Memory B cell (primary cell): ENCODE data around the gene HINFP.
A peak's percentile ranks its signal among the peaks of the same experiment; 100 is the strongest.
"Not testable (repeated sequence)": the region's sequence is repeated elsewhere in the genome, so short reads cannot be mapped to it uniquely, and the experiment has no call there.

Source experiments
- ATAC-seq: fragments of 150-1000 bp; cut with Tn5 transposase; 2 replicates; pipeline ENCODE4 v1.10.0; 2021; ENCODE audit warnings: low read depth, mild to moderate bottlenecking, moderate library complexity
- DNase-seq, 2 donors: peaks; one replicate each; pipeline ENCODE4 v3.0.0; 2022; ENCODE audit warnings: low spot score in 2 of 2
- H3K27ac Mint-ChIP-seq: one replicate; pipeline ENCODE4 v1.8.0; 2022; ENCODE audit warnings: mild to moderate bottlenecking, moderate library complexity, mixed read lengths
- H3K27me3 Mint-ChIP-seq: one replicate; pipeline ENCODE4 v1.8.0; 2022; ENCODE audit warnings: mixed read lengths
- H3K36me3 Mint-ChIP-seq: one replicate; pipeline ENCODE4 v1.8.0; 2022; ENCODE audit warnings: mild to moderate bottlenecking, mixed read lengths
- H3K4me1 Mint-ChIP-seq: one replicate; pipeline ENCODE4 v1.8.0; 2022; ENCODE audit warnings: mixed read lengths
- H3K4me3 Mint-ChIP-seq: one replicate; pipeline ENCODE4 v1.8.0; 2022; ENCODE audit warnings: mild to moderate bottlenecking, moderate library complexity, mixed read lengths
- H3K9me3 Mint-ChIP-seq: one replicate; pipeline ENCODE4 v1.8.0; 2022; ENCODE audit warnings: mixed read lengths

Gene HINFP

GRCh38 chr11:119149786-119150275, 28.5 kb downstream of the HINFP start:
- Mint-ChIP-seq H3K36me3 (no peaks in the 10 kb centered on the region), H3K4me3 (peak overlapping the region; percentile 47), H3K9me3 (no peaks in the 10 kb centered on the region), H3K27me3 (peaks cover 32% of the 10 kb centered on the region), H3K4me1 (peaks cover 9% of the 10 kb centered on the region), H3K27ac (no peak overlapping the region)
- ATAC-seq (no peak), DNase-seq (no peak)

- H3K27me3 Mint-ChIP-seq, result peaks cover 32% of the 10 kb centered on the region
- DNase-seq, result no peak
Measured at GRCh38 chr11:119152043-119152442, 30.7 kb downstream of the HINFP start.

GRCh38 chr11:119152604-119153003, 31.2 kb downstream of the HINFP start:
- H3K36me3 Mint-ChIP-seq, result no peaks in the 10 kb centered on the region
- ATAC-seq (no peak), DNase-seq (no peak)
- peaks cover 11% of the 10 kb centered on the region for H3K4me1 Mint-ChIP-seq
- peaks cover 27% of the 10 kb centered on the region for H3K27me3 Mint-ChIP-seq
- no peak overlapping the region for H3K4me3 Mint-ChIP-seq
- H3K9me3 Mint-ChIP-seq, result no peaks in the 10 kb centered on the region
- no peak overlapping the region for H3K27ac Mint-ChIP-seq

More at GRCh38 chr11:119152043-119152442, 30.7 kb downstream of the HINFP start:
- H3K4me1 Mint-ChIP-seq, result peaks cover 12% of the 10 kb centered on the region
- H3K27ac Mint-ChIP-seq, result no peak overlapping the region
- no peaks in the 10 kb centered on the region for H3K9me3 Mint-ChIP-seq
- no peak overlapping the region for H3K4me3 Mint-ChIP-seq
- H3K36me3 Mint-ChIP-seq, result no peaks in the 10 kb centered on the region
- no peak for ATAC-seq

GRCh38 chr11:119153049-119153818, 31.9 kb downstream of the HINFP start:
- Mint-ChIP-seq H3K36me3 (no peaks in the 10 kb centered on the region), H3K27ac (no peak overlapping the region), H3K27me3 (peaks cover 22% of the 10 kb centered on the region), H3K9me3 (no peaks in the 10 kb centered on the region), H3K4me1 (peaks cover 6% of the 10 kb centered on the region), H3K4me3 (no peak overlapping the region)
- no peak for DNase-seq
- no peak for ATAC-seq

- no peaks in the 10 kb centered on the region for H3K9me3 Mint-ChIP-seq
- peaks cover 3% of the 10 kb centered on the region for H3K4me1 Mint-ChIP-seq
- ATAC-seq (no peak), DNase-seq (no peak)
- H3K36me3 Mint-ChIP-seq, result no peaks in the 10 kb centered on the region
- no peak overlapping the region for H3K27ac Mint-ChIP-seq
- H3K27me3 Mint-ChIP-seq, result peaks cover 20% of the 10 kb centered on the region
- no peak overlapping the region for H3K4me3 Mint-ChIP-seq
Measured at GRCh38 chr11:119154178-119154577, 32.8 kb downstream of the HINFP start.

GRCh38 chr11:119155733-119156492, 34.5 kb downstream of the HINFP start:
- H3K4me3 Mint-ChIP-seq, result no peak overlapping the region
- peaks cover 19% of the 10 kb centered on the region for H3K27me3 Mint-ChIP-seq
- no peaks in the 10 kb centered on the region for H3K9me3 Mint-ChIP-seq
- ATAC-seq, result no peak
- DNase-seq, result no peak
- H3K4me1 Mint-ChIP-seq, result peaks cover 3% of the 10 kb centered on the region
- no peak overlapping the region for H3K27ac Mint-ChIP-seq
- no peaks in the 10 kb centered on the region for H3K36me3 Mint-ChIP-seq

- H3K27me3 Mint-ChIP-seq, result peaks cover 16% of the 10 kb centered on the region
- H3K36me3 Mint-ChIP-seq, result no peaks in the 10 kb centered on the region
- no peak overlapping the region for H3K4me3 Mint-ChIP-seq
- ATAC-seq (no peak), DNase-seq (no peak)
- H3K9me3 Mint-ChIP-seq, result no peaks in the 10 kb centered on the region
- peaks cover 3% of the 10 kb centered on the region for H3K4me1 Mint-ChIP-seq
- no peak overlapping the region for H3K27ac Mint-ChIP-seq
Measured at GRCh38 chr11:119156496-119156895, 35.1 kb downstream of the HINFP start.

GRCh38 chr11:119157063-119157462, 35.7 kb downstream of the HINFP start:
- H3K27me3 Mint-ChIP-seq, result peaks cover 16% of the 10 kb centered on the region
- ATAC-seq, result no peak
- no peaks in the 10 kb centered on the region for H3K36me3 Mint-ChIP-seq
- no peak for DNase-seq
- no peak overlapping the region for H3K27ac Mint-ChIP-seq
- no peaks in the 10 kb centered on the region for H3K9me3 Mint-ChIP-seq
- H3K4me3 Mint-ChIP-seq, result no peak overlapping the region
- peaks cover 3% of the 10 kb centered on the region for H3K4me1 Mint-ChIP-seq

- Mint-ChIP-seq H3K9me3 (no peaks in the 10 kb centered on the region), H3K27me3 (peaks cover 13% of the 10 kb centered on the region), H3K27ac (no peak overlapping the region), H3K36me3 (no peaks in the 10 kb centered on the region), H3K4me1 (peaks cover 3% of the 10 kb centered on the region), H3K4me3 (no peak overlapping the region)
- no peak for ATAC-seq
- no peak for DNase-seq
Measured at GRCh38 chr11:119158467-119158866, 37.1 kb downstream of the HINFP start.

GRCh38 chr11:119160151-119160550, 38.8 kb downstream of the HINFP start:
- ATAC-seq (no peak), DNase-seq (no peak)
- no peak overlapping the region for H3K4me3 Mint-ChIP-seq
- H3K27me3 Mint-ChIP-seq, result peaks cover 9% of the 10 kb centered on the region
- peaks cover 3% of the 10 kb centered on the region for H3K4me1 Mint-ChIP-seq
- no peaks in the 10 kb centered on the region for H3K36me3 Mint-ChIP-seq
- H3K27ac Mint-ChIP-seq, result no peak overlapping the region
- H3K9me3 Mint-ChIP-seq, result no peaks in the 10 kb centered on the region

GRCh38 chr11:119161871-119162270, 40.5 kb downstream of the HINFP start:
- Mint-ChIP-seq H3K4me3 (no peak overlapping the region), H3K27ac (no peak overlapping the region), H3K4me1 (no peaks in the 10 kb centered on the region), H3K36me3 (no peaks in the 10 kb centered on the region), H3K27me3 (peaks cover 4% of the 10 kb centered on the region), H3K9me3 (no peaks in the 10 kb centered on the region)
- DNase-seq (no peak), ATAC-seq (no peak)

GRCh38 chr11:119166368-119167076, 45.1 kb downstream of the HINFP start:
- H3K36me3 Mint-ChIP-seq, result no peaks in the 10 kb centered on the region
- H3K27ac Mint-ChIP-seq, result no peak overlapping the region
- no peak overlapping the region for H3K4me3 Mint-ChIP-seq
- ATAC-seq (no peak), DNase-seq (no peak)
- peaks cover 2% of the 10 kb centered on the region for H3K4me1 Mint-ChIP-seq
- H3K27me3 Mint-ChIP-seq, result no peaks in the 10 kb centered on the region
- no peaks in the 10 kb centered on the region for H3K9me3 Mint-ChIP-seq

- DNase-seq, H3K4me3 Mint-ChIP-seq, H3K27ac Mint-ChIP-seq, H3K36me3 Mint-ChIP-seq, H3K27me3 Mint-ChIP-seq, ATAC-seq, H3K9me3 Mint-ChIP-seq, H3K4me1 Mint-ChIP-seq: not testable (repeated sequence)
Measured at GRCh38 chr11:119167077-119167458, 45.7 kb downstream of the HINFP start.

- Mint-ChIP-seq H3K27me3 (no peaks in the 10 kb centered on the region), H3K36me3 (no peaks in the 10 kb centered on the region), H3K4me3 (peak overlapping the region; percentile 87), H3K4me1 (peaks cover 2% of the 10 kb centered on the region), H3K9me3 (no peaks in the 10 kb centered on the region), H3K27ac (no peak overlapping the region)
- DNase-seq (no peak), ATAC-seq (no peak)
Measured at GRCh38 chr11:119167933-119168332, 46.6 kb downstream of the HINFP start.
